Fibroblast of skin of right quadriceps (primary cell): Measurements from ENCODE around the gene MED8.
"Not testable (repeated sequence)": the region's sequence is repeated elsewhere in the genome, so short reads cannot be mapped to it uniquely, and the experiment has no call there.

ENCODE experiments used
- DNase-seq: peaks from one replicate; pipeline ENCODE4 v3.0.0-alpha.2; 2013

The MED8 gene

GRCh38 chr1:43382027-43382779 lies 7.4 kb downstream of the MED8 start:
- DNase-seq, result no peak

- DNase-seq, result no peak
Observed at GRCh38 chr1:43381612-43382011, 8.0 kb downstream of the MED8 start.

GRCh38 chr1:43379476-43379875 lies 10.1 kb downstream of the MED8 start:
- DNase-seq, result no peak

GRCh38 chr1:43377831-43378230 lies 11.8 kb downstream of the MED8 start:
- no peak for DNase-seq

GRCh38 chr1:43376723-43377235 lies 12.8 kb downstream of the MED8 start:
- no peak for DNase-seq

GRCh38 chr1:43373066-43373940 lies 16.3 kb downstream of the MED8 start:
- peak; percentile 80 for DNase-seq

- DNase-seq, result no peak
Observed at GRCh38 chr1:43372172-43372571, 17.4 kb downstream of the MED8 start.

- no peak for DNase-seq
Observed at GRCh38 chr1:43370564-43370963, 19.0 kb downstream of the MED8 start.

- not testable (repeated sequence) for DNase-seq
Observed at GRCh38 chr1:43369779-43370178, 19.8 kb downstream of the MED8 start.

- peak; percentile 35 for DNase-seq
Observed at GRCh38 chr1:43368646-43369020, 21.0 kb downstream of the MED8 start.

GRCh38 chr1:43367904-43368645 lies 21.5 kb downstream of the MED8 start, which contains the start of gene ELOVL1:
Gene ELOVL1, minus strand, starts transcription at chr1:43368011. Its CDS starts 2,402 bp downstream, at chr1:43365609.
- peak; percentile 86 for DNase-seq

- peak; percentile 60 for DNase-seq
Observed at GRCh38 chr1:43367026-43367903, 22.3 kb downstream of the MED8 start.

GRCh38 chr1:43366601-43367025 lies 23.0 kb downstream of the MED8 start:
- peak; percentile 37 for DNase-seq

GRCh38 chr1:43366179-43366578 lies 23.4 kb downstream of the MED8 start:
- no peak for DNase-seq

GRCh38 chr1:43365678-43366077 lies 23.9 kb downstream of the MED8 start:
- no peak for DNase-seq

- DNase-seq, result no peak
Observed at GRCh38 chr1:43363935-43364525, 25.6 kb downstream of the MED8 start.

GRCh38 chr1:43363283-43363934 lies 26.2 kb downstream of the MED8 start:
- no peak for DNase-seq

- DNase-seq, result no peak
Observed at GRCh38 chr1:43360616-43361015, 29.0 kb downstream of the MED8 start.

GRCh38 chr1:43359696-43360095 lies 29.9 kb downstream of the MED8 start:
- no peak for DNase-seq

- DNase-seq, result peak; percentile 97
Observed at GRCh38 chr1:43358746-43359693, 30.6 kb downstream of the MED8 start, which contains the start of gene CDC20. Gene CDC20, plus strand, starts transcription at chr1:43358981. Its CDS starts 235 bp downstream, at chr1:43359216.
